Measurements from ENCODE around the gene GNA12. TPM values are rescaled to one million over a fixed set of nuclear protein-coding genes. Genes with fewer than 3 reads are reported as not detected.

The GNA12 gene
- total RNA-seq, 2 experiments from 2014 or later, result 19.1 to 21.4 TPM

GRCh38 chr7:2843711-2844152, 376 bp downstream of the GNA12 start:
- ChIA-PET POLR2A (no interaction called here), CTCF (interaction anchor here (0.6 to 1.7 kb wide), 3 partner anchors 8 to 174 kb away, joined by 3 to 5 read pairs (median 3); no protein-coding TSS in a partner anchor)

- POLR2A ChIA-PET, result no interaction called here
- CTCF ChIA-PET, result interaction anchor here (0.6 to 1.7 kb wide), 4 partner anchors 8 to 174 kb away, joined by 3 to 5 read pairs (median 3); no protein-coding TSS in a partner anchor
Measured at GRCh38 chr7:2843191-2843685, 870 bp downstream of the GNA12 start.

- ChIA-PET POLR2A (no interaction called here), CTCF (interaction anchor here (1.7 kb wide), 1 partner anchor 9 kb away, joined by 5 read pairs; no protein-coding TSS in a partner anchor)
Measured at GRCh38 chr7:2841907-2842306, 2.2 kb downstream of the GNA12 start.

- POLR2A ChIA-PET, result no interaction called here
Measured at GRCh38 chr7:2840458-2840857, 3.6 kb downstream of the GNA12 start.

GRCh38 chr7:2838873-2839578, 5.1 kb downstream of the GNA12 start:
- POLR2A ChIA-PET, result no interaction called here

More at GRCh38 chr7:2840458-2840857, 3.6 kb downstream of the GNA12 start:
- CTCF ChIA-PET, result interaction anchor here (1.0 kb wide), 1 partner anchor 25 kb away, joined by 3 read pairs; no protein-coding TSS in a partner anchor

GRCh38 chr7:2838451-2838850, 5.7 kb downstream of the GNA12 start:
- ChIA-PET POLR2A (no interaction called here), CTCF (interaction anchor here (0.8 kb wide), 1 partner anchor 29 kb away, joined by 3 read pairs; no protein-coding TSS in a partner anchor)

More at GRCh38 chr7:2838873-2839578, 5.1 kb downstream of the GNA12 start:
- CTCF ChIA-PET, result no interaction called here

- ChIA-PET CTCF (interaction anchor here (0.8 kb wide), 1 partner anchor 28 kb away, joined by 3 read pairs; no protein-coding TSS in a partner anchor), POLR2A (no interaction called here)
Measured at GRCh38 chr7:2837496-2837895, 6.6 kb downstream of the GNA12 start.

GRCh38 chr7:2834748-2835441, 9.2 kb downstream of the GNA12 start:
- ChIA-PET CTCF (no interaction called here), POLR2A (no interaction called here)

GRCh38 chr7:2833083-2833910, 10.8 kb downstream of the GNA12 start:
- ChIA-PET CTCF (interaction anchor here (1.8 kb wide), 1 partner anchor 9 kb away, joined by 5 read pairs; no protein-coding TSS in a partner anchor), POLR2A (no interaction called here)

GRCh38 chr7:2832461-2832860, 11.6 kb downstream of the GNA12 start:
- CTCF ChIA-PET, result interaction anchor here (0.7 to 1.8 kb wide), 2 partner anchors 10 to 144 kb away, joined by 4 to 5 read pairs; no protein-coding TSS in a partner anchor
- POLR2A ChIA-PET, result no interaction called here

GRCh38 chr7:2830609-2831376, 13.3 kb downstream of the GNA12 start:
- CTCF ChIA-PET, result interaction anchor here (0.7 kb wide), 1 partner anchor 35 kb away, joined by 3 read pairs; no protein-coding TSS in a partner anchor
- POLR2A ChIA-PET, result no interaction called here

GRCh38 chr7:2829040-2829439, 15.1 kb downstream of the GNA12 start:
- CTCF ChIA-PET, result interaction anchor here (1.1 kb wide), 1 partner anchor 9 kb away, joined by 5 read pairs; no protein-coding TSS in a partner anchor
- POLR2A ChIA-PET, result no interaction called here

- CTCF ChIA-PET, result no interaction called here
- POLR2A ChIA-PET, result no interaction called here
Measured at GRCh38 chr7:2826771-2827170, 17.3 kb downstream of the GNA12 start.

- ChIA-PET POLR2A (no interaction called here), CTCF (no interaction called here)
Measured at GRCh38 chr7:2825559-2826227, 18.4 kb downstream of the GNA12 start.

GRCh38 chr7:2824678-2825461, 19.2 kb downstream of the GNA12 start:
- ChIA-PET CTCF (no interaction called here), POLR2A (no interaction called here)

- ChIA-PET CTCF (no interaction called here), POLR2A (no interaction called here)
Measured at GRCh38 chr7:2824026-2824677, 20.0 kb downstream of the GNA12 start.

GRCh38 chr7:2823130-2823529, 21.0 kb downstream of the GNA12 start:
- POLR2A ChIA-PET, result no interaction called here
- CTCF ChIA-PET, result no interaction called here
